Thymus (tissue), 11 donors: ENCODE data around the gene CPSF3. TPM values are rescaled to one million over a fixed set of nuclear protein-coding genes. Genes with fewer than 3 reads are reported as not detected.
A peak's percentile ranks its signal among the peaks of the same experiment; 100 is the strongest.

ENCODE experiments used
- DNase-seq, 9 donors: peaks; one replicate each; pipeline ENCODE4 v3.0.0-alpha.2; 2013; ENCODE audit warnings: low spot score in 9 of 9, low read depth in 6 of 9, missing footprints in 1 of 9
- H3K27ac ChIP-seq, 2 donors: one replicate each; pipeline ENCODE4 v1.5.1; 2013; ENCODE audit warnings: control low read depth in 1 of 2, low read depth in 1 of 2, low read length in 1 of 2, mild to moderate bottlenecking in 1 of 2, moderate library complexity in 1 of 2
- H3K27me3 ChIP-seq, 2 donors: one replicate each; pipeline ENCODE4 v1.5.1; 2013; ENCODE audit warnings: low read length in 1 of 2; ENCODE audit not compliant: control insufficient read depth in 2 of 2, insufficient read depth in 1 of 2
- H3K36me3 ChIP-seq, 2 donors: one replicate each; pipeline ENCODE4 v1.5.1; 2013; ENCODE audit warnings: low read length in 1 of 2, mild to moderate bottlenecking in 1 of 2, moderate library complexity in 1 of 2; ENCODE audit not compliant: control insufficient read depth in 2 of 2, insufficient read depth in 2 of 2
- H3K4me1 ChIP-seq, 2 donors: one replicate each; pipeline ENCODE4 v1.5.1; 2013; ENCODE audit warnings: low read length in 2 of 2; ENCODE audit not compliant: control insufficient read depth in 2 of 2, insufficient read depth in 2 of 2
- H3K4me3 ChIP-seq, 2 donors: one replicate each; pipeline ENCODE4 v1.5.1; 2013; ENCODE audit warnings: low read length in 2 of 2, control low read depth in 1 of 2, mild to moderate bottlenecking in 1 of 2
- H3K9me3 ChIP-seq, 2 donors: one replicate each; pipeline ENCODE4 v1.5.1; 2013; ENCODE audit warnings: low read length in 1 of 2, mild to moderate bottlenecking in 1 of 2; ENCODE audit not compliant: control insufficient read depth in 2 of 2, insufficient read depth in 1 of 2
- WGBS: extraction: QIAGEN DNeasy Blood & Tissue Kit; methylation state at CpG from one replicate; pipeline ENCODE4 v1.1.7; 2013; 5-methylcytosine and 5-hydroxymethylcytosine counted together
- polyA plus RNA-seq: library from polyadenylated mRNA; stranded (reverse); fragments of 200-250 nt; gene quantifications from one replicate; pipeline ENCODE4 v1.2.3, GENCODE V29; 2013
- total RNA-seq: library from RNA; stranded (reverse); fragments of 120-200 nt; gene quantifications from one replicate; pipeline ENCODE4 v1.2.4, GENCODE V29; 2013
- donor health status: healthy.

The CPSF3 gene
- total and polyA plus RNA-seq, 2 donors: 39.3 to 51.3 TPM

DNA sequence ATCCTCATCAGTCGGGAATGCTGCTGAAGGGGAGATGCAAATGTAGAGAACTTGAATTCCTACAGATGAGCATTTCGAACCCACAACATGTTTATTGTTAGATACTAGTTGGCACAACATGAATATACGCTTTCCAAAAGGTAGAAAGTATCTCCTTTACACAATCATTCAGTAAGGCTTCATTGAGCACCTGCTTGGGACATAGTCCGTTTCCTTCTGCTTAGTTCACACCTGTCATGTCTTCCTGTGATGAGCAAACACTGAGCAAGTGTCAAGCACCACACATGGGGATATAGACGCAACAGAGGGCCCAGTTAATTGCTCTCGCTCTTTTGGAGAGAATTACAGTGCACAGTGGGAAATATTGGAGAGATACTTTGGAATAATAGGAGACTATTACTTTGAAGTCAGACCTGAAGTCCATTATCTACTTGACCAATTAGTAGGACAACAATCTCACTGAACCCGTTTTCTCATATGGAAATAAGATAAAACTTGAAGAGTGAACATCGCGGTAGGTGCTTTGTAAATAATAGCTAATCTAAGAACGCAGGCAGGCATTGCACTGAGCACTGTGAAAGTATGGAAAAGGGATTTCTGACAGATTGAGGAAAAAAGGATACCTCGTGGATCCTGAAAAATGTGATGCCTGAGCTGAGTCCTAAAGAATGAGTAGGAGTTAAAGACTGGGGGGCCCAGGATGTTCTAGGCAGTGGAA is 1.2 kb downstream of the CPSF3 start:
- DNase-seq: no peak
- Histone ChIP-seq H3K36me3 (peaks cover 0 to 7% of the 10 kb centered on the region in 2 donors), H3K4me3 (peak overlapping the region; percentile 92 to 99), H3K27ac (peak overlapping the region in 1 of 2 donors; percentile 91), H3K9me3 (no peaks in the 10 kb centered on the region), H3K4me1 (peaks cover 5 to 24% of the 10 kb centered on the region in 2 donors), H3K27me3 (no peaks in the 10 kb centered on the region)
- WGBS: 84% methylated on average over 11 of the region's 11 CpGs

DNA sequence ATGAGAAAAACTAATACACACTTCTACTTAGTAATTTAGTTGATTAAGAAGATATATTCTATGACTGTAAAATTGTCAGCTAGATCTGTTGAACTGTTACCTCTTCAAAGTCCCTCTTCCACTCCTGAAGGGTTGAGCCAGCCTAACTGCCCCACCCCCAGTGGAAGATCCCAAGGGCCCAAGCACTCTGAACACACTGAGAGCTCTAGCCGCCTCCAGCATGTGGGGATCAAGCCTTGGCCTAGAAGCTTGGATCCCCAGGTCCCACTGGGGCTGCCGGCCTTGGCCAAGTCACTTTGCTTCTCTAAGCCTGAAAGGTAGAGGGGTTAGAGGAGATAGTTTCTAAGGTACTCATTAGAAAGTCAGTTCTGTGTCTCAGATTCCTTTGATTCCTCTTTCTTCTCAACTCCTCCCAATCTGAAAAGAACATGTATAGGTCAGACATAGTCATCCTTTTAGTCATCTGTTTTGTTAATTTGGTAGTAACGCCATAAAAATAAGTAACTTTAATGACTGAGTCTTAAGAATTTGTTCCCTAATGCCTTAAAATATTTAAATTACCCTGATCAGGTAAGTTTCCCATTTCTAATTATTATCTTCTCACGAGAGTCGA is 5.6 kb downstream of the CPSF3 start:
- WGBS: 88% methylated on average over 5 of the region's 5 CpGs
- no peak for DNase-seq
- Histone ChIP-seq H3K4me3 (no peak overlapping the region), H3K4me1 (peaks cover 0 to 14% of the 10 kb centered on the region in 2 donors), H3K36me3 (peaks cover 16 to 47% of the 10 kb centered on the region in 2 donors), H3K27ac (no peak overlapping the region), H3K27me3 (no peaks in the 10 kb centered on the region), H3K9me3 (no peaks in the 10 kb centered on the region)

DNA sequence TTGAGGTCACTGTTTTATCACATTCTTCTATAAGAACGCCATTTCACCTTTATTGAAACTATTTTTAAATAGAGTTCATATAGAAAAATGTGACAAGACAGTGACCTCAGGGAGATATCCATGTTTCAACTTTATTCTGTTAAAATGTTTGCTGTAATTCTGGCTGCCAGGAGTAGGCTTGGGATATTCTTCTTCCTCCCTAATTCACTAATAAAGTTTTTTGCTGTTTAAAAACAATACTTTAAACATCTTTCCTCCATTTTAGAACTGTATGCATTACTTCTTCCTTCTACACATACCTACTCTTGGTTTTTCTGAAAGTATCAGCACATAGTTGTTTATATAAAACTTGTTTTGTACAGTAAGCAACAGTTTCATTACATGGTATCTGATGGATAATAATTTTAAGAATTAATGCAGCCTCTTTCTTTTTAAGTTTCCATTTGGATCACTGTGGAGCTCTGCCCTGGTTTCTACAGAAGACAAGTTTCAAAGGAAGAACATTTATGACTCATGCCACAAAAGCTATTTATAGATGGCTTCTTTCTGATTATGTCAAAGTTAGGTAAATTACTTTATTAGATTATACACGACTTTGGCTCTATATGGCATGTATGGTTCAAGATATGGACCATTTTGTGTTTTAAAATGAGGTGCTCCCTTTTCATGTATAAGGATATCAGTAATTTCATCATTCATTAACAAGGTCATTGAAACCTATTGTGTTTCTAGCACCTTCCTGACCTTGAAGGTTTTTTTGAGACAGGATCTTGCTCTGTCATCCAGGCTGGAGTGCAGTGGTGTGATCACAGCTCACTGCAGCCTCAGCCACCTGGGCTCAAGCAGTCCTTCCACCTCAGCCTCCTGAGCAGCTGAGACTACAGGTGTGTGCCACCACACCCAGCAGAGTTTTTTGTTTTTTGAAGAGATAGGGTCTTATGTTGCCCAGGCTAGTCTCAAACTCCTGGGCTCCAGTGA is 7.2 kb downstream of the CPSF3 start:
- no peaks in the 10 kb centered on the region for H3K9me3 ChIP-seq
- WGBS: 90% methylated on average over 2 of the region's 2 CpGs
- H3K4me3 ChIP-seq: no peak overlapping the region
- peaks cover 24 to 62% of the 10 kb centered on the region in 2 donors for H3K36me3 ChIP-seq
- H3K4me1 ChIP-seq: no peaks in the 10 kb centered on the region
- no peaks in the 10 kb centered on the region for H3K27me3 ChIP-seq
- no peak for DNase-seq
- no peak overlapping the region for H3K27ac ChIP-seq

DNA sequence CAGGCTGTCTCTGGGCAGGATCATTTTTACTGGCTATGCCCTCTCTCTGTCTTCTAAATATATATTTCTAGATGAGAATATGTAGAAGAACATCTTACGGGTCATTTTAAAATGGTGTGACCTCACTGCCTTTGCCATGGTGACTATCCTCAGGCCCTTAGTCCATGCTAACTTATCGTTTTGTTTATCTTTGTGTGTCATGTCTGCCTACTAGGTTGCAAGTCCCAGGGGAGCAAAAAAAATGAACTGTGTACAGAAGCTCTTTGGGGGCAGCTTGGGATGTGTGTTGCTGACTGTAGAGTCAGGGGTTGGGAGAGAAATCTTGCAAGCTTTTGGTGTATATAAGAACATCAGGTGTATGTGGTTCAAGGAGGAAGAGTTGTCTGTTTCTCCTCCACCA is 11.0 kb downstream of the CPSF3 start:
- no peaks in the 10 kb centered on the region for H3K27me3 ChIP-seq
- over 99% methylated on average over 2 of the region's 2 CpGs for WGBS
- no peak for DNase-seq
- no peaks in the 10 kb centered on the region for H3K9me3 ChIP-seq
- no peaks in the 10 kb centered on the region for H3K4me1 ChIP-seq
- no peak overlapping the region for H3K4me3 ChIP-seq
- H3K27ac ChIP-seq: no peak overlapping the region
- H3K36me3 ChIP-seq: peaks cover 33 to 85% of the 10 kb centered on the region in 2 donors

DNA sequence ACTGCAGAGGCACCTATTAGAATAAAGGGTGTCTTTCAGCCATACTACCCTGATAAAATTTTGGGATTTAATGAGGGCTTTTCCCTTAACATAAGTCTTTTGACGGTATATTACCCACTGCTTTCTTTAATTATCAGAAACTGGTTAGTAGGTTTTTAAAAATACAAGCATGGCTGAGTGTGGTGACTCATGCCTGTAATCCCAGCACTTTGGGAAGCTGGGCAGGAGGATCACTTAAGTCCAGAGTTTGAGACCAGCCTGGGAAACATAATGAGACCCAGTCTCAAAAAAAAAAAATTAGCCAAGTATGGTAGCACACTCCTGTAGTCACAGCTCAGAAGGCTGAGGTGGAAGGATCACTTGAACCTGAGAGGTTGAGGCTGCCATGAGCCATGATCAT is 16.1 kb downstream of the CPSF3 start:
- Histone ChIP-seq H3K4me1 (no peaks in the 10 kb centered on the region), H3K9me3 (no peaks in the 10 kb centered on the region), H3K4me3 (no peak overlapping the region), H3K27me3 (no peaks in the 10 kb centered on the region), H3K27ac (no peak overlapping the region), H3K36me3 (peaks cover 39 to 70% of the 10 kb centered on the region in 2 donors)
- WGBS: 98% methylated on average over 1 of the region's 1 CpG
- DNase-seq: no peak

DNA sequence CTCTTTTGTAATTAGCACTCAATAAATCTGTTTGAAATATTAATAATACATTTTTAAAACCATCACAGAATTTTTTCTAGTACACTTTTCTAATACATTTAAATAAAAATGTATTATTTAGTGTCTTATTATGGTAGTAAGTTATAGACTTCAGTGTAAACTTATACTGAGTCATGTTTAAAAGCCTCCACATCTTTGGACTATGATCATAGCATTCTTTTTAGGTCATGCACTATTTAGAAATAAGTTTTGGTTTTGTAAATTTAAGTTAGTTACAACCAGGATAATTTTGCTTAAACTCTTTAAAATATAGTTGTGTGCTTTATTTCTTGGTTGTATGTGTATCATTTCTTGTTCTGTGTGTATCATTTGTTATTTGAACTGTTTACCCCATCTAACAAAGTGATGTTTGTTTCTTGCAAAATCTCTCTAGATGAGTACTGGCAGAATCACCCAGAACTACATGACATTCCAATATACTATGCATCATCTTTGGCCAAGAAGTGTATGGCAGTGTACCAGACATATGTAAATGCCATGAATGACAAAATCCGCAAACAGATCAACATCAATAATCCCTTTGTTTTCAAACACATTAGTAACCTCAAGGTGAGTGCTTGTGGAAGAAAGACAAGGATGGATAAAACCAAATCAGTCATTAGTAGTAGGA is 16.7 kb downstream of the CPSF3 start:
- H3K9me3 ChIP-seq: no peaks in the 10 kb centered on the region
- no peaks in the 10 kb centered on the region for H3K4me1 ChIP-seq
- peaks cover 42 to 67% of the 10 kb centered on the region in 2 donors for H3K36me3 ChIP-seq
- H3K27me3 ChIP-seq: no peaks in the 10 kb centered on the region
- H3K27ac ChIP-seq: no peak overlapping the region
- no peak for DNase-seq
- no peak overlapping the region for H3K4me3 ChIP-seq
- 97% methylated on average over 1 of the region's 1 CpG for WGBS

DNA sequence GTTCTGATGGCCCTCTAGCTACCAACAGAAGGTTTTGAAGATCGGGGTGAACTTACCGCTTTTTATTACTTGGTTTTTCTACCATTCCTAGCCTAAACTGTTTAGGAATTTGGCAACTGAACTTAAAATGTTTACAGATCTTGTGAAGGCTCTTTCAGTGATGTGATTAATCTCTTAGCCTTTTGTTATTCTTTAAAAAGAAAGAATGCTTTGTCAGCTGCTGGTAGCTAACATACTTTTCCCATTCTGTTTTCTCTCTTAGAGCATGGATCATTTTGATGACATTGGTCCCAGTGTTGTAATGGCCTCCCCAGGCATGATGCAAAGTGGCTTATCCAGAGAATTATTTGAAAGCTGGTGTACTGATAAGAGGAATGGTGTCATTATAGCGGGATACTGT is 18.1 kb downstream of the CPSF3 start:
- 79% methylated on average over 3 of the region's 3 CpGs for WGBS
- peaks cover 46 to 66% of the 10 kb centered on the region in 2 donors for H3K36me3 ChIP-seq
- no peak overlapping the region for H3K27ac ChIP-seq

DNA sequence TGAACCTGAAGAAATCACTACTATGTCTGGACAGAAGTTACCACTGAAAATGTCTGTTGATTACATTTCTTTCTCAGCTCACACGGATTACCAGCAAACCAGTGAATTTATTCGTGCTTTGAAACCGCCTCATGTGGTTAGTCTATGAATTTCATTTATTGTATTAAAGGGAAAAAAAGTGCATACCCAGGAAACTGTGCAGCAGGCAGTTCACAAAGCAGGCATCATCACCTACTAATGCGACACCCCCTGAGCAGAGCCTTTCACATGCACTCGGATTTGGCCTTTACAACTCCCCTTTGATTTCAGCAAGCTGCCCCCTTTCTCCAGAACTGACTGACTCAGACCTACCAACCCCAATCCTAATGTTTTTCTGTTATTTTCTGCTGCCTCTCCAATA is 20.1 kb downstream of the CPSF3 start:
- Histone ChIP-seq H3K27me3 (no peaks in the 10 kb centered on the region), H3K27ac (no peak overlapping the region), H3K36me3 (peaks cover 44 to 64% of the 10 kb centered on the region in 2 donors), H3K4me1 (no peaks in the 10 kb centered on the region), H3K9me3 (no peaks in the 10 kb centered on the region), H3K4me3 (no peak overlapping the region)
- no peak for DNase-seq
- 97% methylated on average over 5 of the region's 5 CpGs for WGBS

More for the DNA sequence above, 18.1 kb downstream of the CPSF3 start:
- H3K4me1 ChIP-seq: no peaks in the 10 kb centered on the region
- no peak for DNase-seq
- H3K27me3 ChIP-seq: no peaks in the 10 kb centered on the region
- H3K9me3 ChIP-seq: no peaks in the 10 kb centered on the region
- no peak overlapping the region for H3K4me3 ChIP-seq
